Thoracic aorta (tissue), 2 donors: ENCODE measurements around the gene CLEC5A. TPM values are rescaled to one million over a fixed set of nuclear protein-coding genes. Genes with fewer than 3 reads are reported as not detected.
"Not testable (repeated sequence)": the region's sequence is repeated elsewhere in the genome, so short reads cannot be mapped to it uniquely, and the experiment has no call there.

Experiments used
- ATAC-seq: fragments of 150-250 bp; one replicate; pipeline ENCODE4 v1.8.0; 2017; ENCODE audit warnings: low read depth; ENCODE audit not compliant: insufficient number of reproducible peaks, low FRiP score
- DNase-seq: peaks from one replicate; pipeline ENCODE4 v3.0.0-alpha.2; 2020; ENCODE audit warnings: low spot score
- H3K27ac ChIP-seq, 2 donors: fragments of 200-600 bp; sonication (generic); 1 replicate in 1 of 2; 2 replicates in 1 of 2; pipeline ENCODE4 v1.5.1; 2016; ENCODE audit warnings: mild to moderate bottlenecking in 2 of 2, moderate library complexity in 2 of 2
- H3K27me3 ChIP-seq: fragments of 200-600 bp; sonication (generic); replicated peaks from 2 replicates; pipeline ENCODE4 v1.6.0; 2016; ENCODE audit warnings: mild to moderate bottlenecking; ENCODE audit not compliant: insufficient read depth
- H3K36me3 ChIP-seq: fragments of 200-600 bp; sonication (generic); one replicate; pipeline ENCODE4 v1.5.1; 2016
- H3K4me1 ChIP-seq, 2 donors: fragments of 200-600 bp; sonication (generic); 1 replicate in 1 of 2; 2 replicates in 1 of 2; pipeline versions ENCODE4 v1.5.1 to v1.6.0; 2016; ENCODE audit warnings: low read depth in 2 of 2, mild to moderate bottlenecking in 1 of 2; ENCODE audit not compliant: control insufficient read depth in 1 of 2
- H3K4me3 ChIP-seq: fragments of 200-600 bp; sonication (generic); 2 replicates; pipeline ENCODE4 v1.5.1; 2016; ENCODE audit warnings: mild to moderate bottlenecking
- H3K9me3 ChIP-seq: fragments of 200-600 bp; sonication (generic); 2 replicates; pipeline ENCODE4 v1.5.1; 2016
- CTCF ChIP-seq: fragments of 200-600 bp; sonication (generic); IDR thresholded peaks from one replicate; pipeline ENCODE4 v1.5.1; 2019; ENCODE audit warnings: antibody characterized with exemption
- total RNA-seq, 2 donors: library from RNA; depleted of rRNA; stranded (reverse); fragments of >200 nt; gene quantifications; one replicate each; pipeline versions ENCODE4 v1.1.0 to v1.2.3, GENCODE V29; 2016

CLEC5A gene
- total RNA-seq, 2 donors from 2014 or later = 3.0 to 3.7 TPM

- H3K4me1 ChIP-seq = no peaks in the 10 kb centered on the region
- H3K27me3 ChIP-seq = no peaks in the 10 kb centered on the region
- ATAC-seq (no peak), DNase-seq (no peak)
- H3K4me3 ChIP-seq = no peak within 1 kb of the TSS
- no peaks in the 10 kb centered on the region for H3K36me3 ChIP-seq
- H3K9me3 ChIP-seq = no peaks in the 10 kb centered on the region
- TF ChIP-seq CTCF = no peak
- H3K27ac ChIP-seq = no peak within 1 kb of the TSS
Measured at GRCh38 chr7:141916099-141916498, 30.7 kb downstream of the CLEC5A start, which contains the start of gene OR9A4. Gene OR9A4 (plus strand): TSS chr7:141916399. CDS start chr7:141918876, 2,477 bp downstream.

GRCh38 chr7:141915565-141915964 is 31.2 kb downstream of the CLEC5A start:
- no peaks in the 10 kb centered on the region for H3K9me3 ChIP-seq
- H3K27ac ChIP-seq = no peak overlapping the region
- no peak overlapping the region for H3K4me3 ChIP-seq
- H3K27me3 ChIP-seq = no peaks in the 10 kb centered on the region
- TF ChIP-seq CTCF = no peak
- DNase-seq (no peak), ATAC-seq (no peak)
- H3K36me3 ChIP-seq = no peaks in the 10 kb centered on the region
- no peaks in the 10 kb centered on the region for H3K4me1 ChIP-seq

GRCh38 chr7:141911391-141911790 is 35.4 kb downstream of the CLEC5A start:
- no peak overlapping the region for H3K27ac ChIP-seq
- DNase-seq = no peak
- ATAC-seq = no peak
- H3K36me3 ChIP-seq = no peaks in the 10 kb centered on the region
- H3K9me3 ChIP-seq = no peaks in the 10 kb centered on the region
- no peaks in the 10 kb centered on the region for H3K4me1 ChIP-seq
- no peak overlapping the region for H3K4me3 ChIP-seq
- no peaks in the 10 kb centered on the region for H3K27me3 ChIP-seq
- no peak for TF ChIP-seq CTCF

GRCh38 chr7:141906285-141906684 is 40.5 kb downstream of the CLEC5A start:
- no peak for DNase-seq
- ATAC-seq = no peak
- H3K27me3 ChIP-seq = no peaks in the 10 kb centered on the region
- no peaks in the 10 kb centered on the region for H3K36me3 ChIP-seq
- H3K27ac ChIP-seq = no peak overlapping the region
- no peak overlapping the region for H3K4me3 ChIP-seq
- H3K4me1 ChIP-seq = no peaks in the 10 kb centered on the region
- TF ChIP-seq CTCF = no peak
- H3K9me3 ChIP-seq = no peaks in the 10 kb centered on the region

GRCh38 chr7:141899366-141899765 is 47.4 kb downstream of the CLEC5A start:
- H3K4me1 ChIP-seq, H3K4me3 ChIP-seq, H3K9me3 ChIP-seq, H3K27ac ChIP-seq, ATAC-seq, H3K27me3 ChIP-seq, H3K36me3 ChIP-seq, DNase-seq: not testable (repeated sequence)

- H3K27ac ChIP-seq = no peak overlapping the region
- TF ChIP-seq CTCF = no peak
- H3K9me3 ChIP-seq = no peaks in the 10 kb centered on the region
- DNase-seq = no peak
- no peak for ATAC-seq
- H3K4me1 ChIP-seq = no peaks in the 10 kb centered on the region
- no peaks in the 10 kb centered on the region for H3K36me3 ChIP-seq
- H3K4me3 ChIP-seq = no peak overlapping the region
- H3K27me3 ChIP-seq = no peaks in the 10 kb centered on the region
Measured at GRCh38 chr7:141891336-141891735, 55.4 kb downstream of the CLEC5A start.
